Gastrocnemius medialis (tissue), 4 donors: ENCODE measurements around the gene CAND2. TPM values are rescaled to one million over a fixed set of nuclear protein-coding genes. Genes with fewer than 3 reads are reported as not detected.

Source experiments
- ATAC-seq, 2 donors: fragments of 150-250 bp; one replicate each; pipeline ENCODE4 v1.9.1; 2016
- DNase-seq, 2 donors: peaks; one replicate each; pipeline ENCODE4 v3.0.0-alpha.2; 2019
- H3K27ac ChIP-seq, 4 donors: fragments of 200-600 bp; sonication (generic); 1 replicate in 1 of 4; 2 replicates in 3 of 4; pipeline ENCODE4 v1.5.1; 2016 to 2018; ENCODE audit warnings: mild to moderate bottlenecking in 2 of 4, moderate library complexity in 1 of 4
- H3K27me3 ChIP-seq, 3 donors: fragments of 200-600 bp; sonication (generic) in 2 of 3; 1 replicate in 1 of 3; 2 replicates in 2 of 3; pipeline versions ENCODE4 v1.5.1 to v1.6.0; 2016 to 2019; ENCODE audit warnings: mild to moderate bottlenecking in 1 of 3, moderate library complexity in 1 of 3
- H3K36me3 ChIP-seq, 2 donors: fragments of 200-600 bp; sonication (generic) in 1 of 2; one replicate each; pipeline ENCODE4 v1.5.1; 2017 to 2018
- H3K4me1 ChIP-seq, 2 donors: fragments of 200-600 bp; sonication (generic) in 1 of 2; one replicate each; pipeline ENCODE4 v1.5.1; 2016 to 2017; ENCODE audit warnings: mild to moderate bottlenecking in 2 of 2
- H3K4me3 ChIP-seq, 4 donors: fragments of 200-600 bp; sonication (generic) in 3 of 4; 1 replicate in 1 of 4; 2 replicates in 3 of 4; pipeline ENCODE4 v1.5.1; 2016 to 2019; ENCODE audit warnings: mild to moderate bottlenecking in 2 of 4
- H3K9me3 ChIP-seq, 3 donors: fragments of 200-600 bp; sonication (generic) in 2 of 3; 1 replicate in 1 of 3; 2 replicates in 2 of 3; pipeline ENCODE4 v1.5.1; 2016 to 2019
- CTCF ChIP-seq, 5 experiments: fragments of 450-650 bp in 3 of 5; fragments of 200-600 bp in 2 of 5; sonication (generic) in 2 of 5; IDR thresholded peaks in 4 of 5; conservative IDR thresholded peaks in 1 of 5; 1 replicate in 4 of 5; 2 replicates in 1 of 5; pipeline ENCODE4 v1.5.1; 2016 to 2019; ENCODE audit warnings: antibody characterized with exemption in 5 of 5, mild to moderate bottlenecking in 3 of 5, moderate library complexity in 3 of 5
- POLR2A ChIP-seq, 2 donors: fragments of 450-650 bp; IDR thresholded peaks; one replicate each; pipeline ENCODE4 v1.6.1; 2017; ENCODE audit warnings: antibody characterized with exemption in 2 of 2, mild to moderate bottlenecking in 2 of 2, moderate library complexity in 2 of 2
- in situ Hi-C, 4 donors: fragments of 200-750 bp; cut with MboI; loops; one replicate each; pipeline versions ENCODE4 v1.15.0 to v1.8.0; 2017; ENCODE audit warnings: low sequenced_read_pairs in 4 of 4
- intact Hi-C: fragments of 100-400 bp; cut with DNase I; formaldehyde crosslinking; loops from one replicate; pipeline ENCODE4 v1.15.1; 2023; ENCODE audit warnings: low total_unique reads
- total RNA-seq, 4 donors: library from RNA; depleted of rRNA; stranded (reverse); fragments of >200 nt; gene quantifications; one replicate each; pipeline versions ENCODE4 v1.1.0 to v1.2.3, GENCODE V29; 2016

CAND2 gene
- total RNA-seq, 4 donors from 2014 or later: 133 to 308 (median 181) TPM

- intact Hi-C loops: loop anchor here (10.0 kb wide), 1 partner anchor 247 kb away; no protein-coding TSS in a partner anchor
- peaks cover 0 to 92% of the 10 kb centered on the region in 2 donors for H3K36me3 ChIP-seq
Measured at GRCh38 chr3:12831301-12831866, 34.9 kb downstream of the CAND2 start.

GRCh38 chr3:12832350-12833221 lies 36.1 kb downstream of the CAND2 start:
- H3K27ac ChIP-seq: peak overlapping the region in 3 of 4 donors; percentile 31 to 94 (median 71)
- H3K4me3 ChIP-seq: no peak overlapping the region
- in situ Hi-C loops (no loop called here), intact Hi-C loops (loop anchor here (2.0 to 10.0 kb wide), 2 partner anchors 24 to 248 kb away; no protein-coding TSS in a partner anchor)
- DNase-seq: no peak
- peaks cover 3 to 23% of the 10 kb centered on the region in 2 donors for H3K4me1 ChIP-seq
- H3K27me3 ChIP-seq: no peaks in the 10 kb centered on the region
- TF ChIP-seq CTCF (IDR thresholded peaks at IDR 0.05 in 4 of 5, conservative IDR thresholded peaks at IDR 0.05 in 1 of 5): no peak
- TF ChIP-seq POLR2A (IDR thresholded peaks at IDR 0.05): no peak
- H3K9me3 ChIP-seq: no peaks in the 10 kb centered on the region
- peaks cover 0 to 96% of the 10 kb centered on the region in 2 donors for H3K36me3 ChIP-seq
- ATAC-seq: no peak

More at GRCh38 chr3:12831301-12831866, 34.9 kb downstream of the CAND2 start:
- ATAC-seq (no peak), DNase-seq (no peak)
- peaks cover 0 to 20% of the 10 kb centered on the region in 2 donors for H3K4me1 ChIP-seq
- TF ChIP-seq CTCF (IDR thresholded peaks at IDR 0.05 in 4 of 5, conservative IDR thresholded peaks at IDR 0.05 in 1 of 5) (no peak), POLR2A (IDR thresholded peaks at IDR 0.05) (no peak)
- in situ Hi-C loops: no loop called here
- no peaks in the 10 kb centered on the region for H3K9me3 ChIP-seq
- no peak overlapping the region for H3K4me3 ChIP-seq
- H3K27ac ChIP-seq: peak overlapping the region in 3 of 4 donors; percentile 22 to 55 (median 39)
- H3K27me3 ChIP-seq: no peaks in the 10 kb centered on the region

- peaks cover 12 to 32% of the 10 kb centered on the region in 2 donors for H3K4me1 ChIP-seq
- no peaks in the 10 kb centered on the region for H3K9me3 ChIP-seq
- no peak overlapping the region for H3K4me3 ChIP-seq
- DNase-seq (no peak), ATAC-seq (peak in 1 of 2 donors; percentile 48)
- in situ Hi-C loops: no loop called here
- peaks cover 0 to 97% of the 10 kb centered on the region in 2 donors for H3K36me3 ChIP-seq
- TF ChIP-seq CTCF (IDR thresholded peaks at IDR 0.05 in 4 of 5, conservative IDR thresholded peaks at IDR 0.05 in 1 of 5): no peak
- TF ChIP-seq POLR2A (IDR thresholded peaks at IDR 0.05): no peak
- peak overlapping the region; percentile 52 to 94 (median 70) for H3K27ac ChIP-seq
- intact Hi-C loops: loop anchor here (2.0 to 10.0 kb wide), 2 partner anchors 25 to 249 kb away; no protein-coding TSS in a partner anchor
- no peaks in the 10 kb centered on the region for H3K27me3 ChIP-seq
Measured at GRCh38 chr3:12833222-12834161, 37.0 kb downstream of the CAND2 start.

DNA sequence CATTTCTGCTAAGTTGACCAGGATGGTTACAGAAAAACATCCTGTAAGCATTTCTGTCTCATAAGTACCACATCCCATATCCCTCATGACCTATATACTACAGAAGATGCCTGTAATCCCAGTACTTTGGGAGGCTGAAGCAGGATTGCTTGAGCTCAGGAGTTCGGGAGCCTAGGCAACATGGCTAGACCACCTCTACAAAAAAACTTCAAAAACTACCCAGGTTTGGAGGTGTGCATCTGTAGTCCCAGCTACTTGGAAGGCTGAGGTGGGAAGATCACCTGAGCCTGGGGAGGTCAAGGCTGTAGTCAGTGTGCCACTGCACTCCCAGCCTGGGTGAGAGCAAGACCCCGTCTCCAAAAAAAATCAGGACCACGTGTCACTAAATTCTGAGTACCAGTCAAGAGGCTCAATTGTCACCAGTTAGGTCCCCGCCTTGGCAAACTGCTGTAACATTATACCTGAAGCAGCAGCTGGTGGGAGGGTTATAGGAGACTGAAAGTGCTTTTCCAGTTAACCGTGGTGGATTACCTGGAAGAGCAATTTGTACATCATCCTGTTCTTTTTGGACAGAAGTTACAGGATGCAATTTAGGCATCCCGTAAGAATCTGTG lies 38.7 kb downstream of the CAND2 start:
- intact Hi-C loops (loop anchor here (10.0 kb wide), 1 partner anchor 250 kb away; no protein-coding TSS in a partner anchor), in situ Hi-C loops (no loop called here)
- DNase-seq (no peak), ATAC-seq (no peak)
- H3K4me1 ChIP-seq: peaks cover 27 to 49% of the 10 kb centered on the region in 2 donors
- H3K36me3 ChIP-seq: peaks cover 0 to 92% of the 10 kb centered on the region in 2 donors
- no peaks in the 10 kb centered on the region for H3K9me3 ChIP-seq
- H3K27me3 ChIP-seq: no peaks in the 10 kb centered on the region
- H3K4me3 ChIP-seq: no peak overlapping the region
- TF ChIP-seq POLR2A (IDR thresholded peaks at IDR 0.05) (no peak), CTCF (IDR thresholded peaks at IDR 0.05 in 4 of 5, conservative IDR thresholded peaks at IDR 0.05 in 1 of 5) (no peak)
- H3K27ac ChIP-seq: peak overlapping the region; percentile 52 to 94 (median 70)
